ENCODE results near the gene GRM8.
"Not testable (repeated sequence)": the region's sequence is repeated elsewhere in the genome, so short reads cannot be mapped to it uniquely, and the experiment has no call there.

The GRM8 gene

DNA sequence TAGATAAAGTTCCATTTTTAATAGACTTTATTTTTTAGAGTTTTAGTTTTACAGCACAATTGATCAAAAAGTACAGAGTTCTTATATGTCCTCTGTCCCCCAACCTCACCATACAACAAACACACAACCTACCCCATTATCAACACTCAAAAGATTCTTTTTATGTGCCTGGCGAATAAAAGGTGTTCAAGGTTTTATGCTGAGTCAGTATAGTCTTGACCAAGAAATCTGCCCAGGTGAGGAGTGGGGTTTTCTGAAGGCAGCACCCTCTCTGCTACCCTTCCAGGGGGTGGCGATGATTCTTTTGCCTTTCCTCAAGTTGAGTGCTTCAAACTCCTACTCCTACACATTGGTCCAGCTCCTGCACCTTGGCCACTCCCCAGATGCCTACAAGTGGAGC lies 222.9 kb downstream of the GRM8 start:
- no peak for DNase-seq (ENCODE audit: low spot score)

DNA sequence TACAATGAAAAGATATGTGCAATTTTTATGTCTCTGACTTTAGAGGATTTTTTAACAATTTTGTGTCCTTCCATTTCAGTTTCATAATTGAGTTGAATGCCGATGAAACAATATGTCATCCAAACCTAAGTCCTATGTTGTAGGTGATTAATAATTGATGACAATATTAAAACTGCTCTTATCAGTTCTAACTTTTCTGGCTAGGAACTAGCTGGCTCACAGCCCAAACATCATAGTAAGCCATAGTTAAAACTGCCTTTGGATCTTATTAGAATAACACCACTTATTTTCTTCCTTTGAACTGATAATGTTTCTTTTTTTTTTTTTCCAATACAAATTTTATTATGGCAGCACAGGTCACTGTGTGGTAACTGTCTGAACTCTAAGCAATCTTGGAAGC lies 230.9 kb downstream of the GRM8 start:
- no peak for DNase-seq (ENCODE audit: low spot score)

DNA sequence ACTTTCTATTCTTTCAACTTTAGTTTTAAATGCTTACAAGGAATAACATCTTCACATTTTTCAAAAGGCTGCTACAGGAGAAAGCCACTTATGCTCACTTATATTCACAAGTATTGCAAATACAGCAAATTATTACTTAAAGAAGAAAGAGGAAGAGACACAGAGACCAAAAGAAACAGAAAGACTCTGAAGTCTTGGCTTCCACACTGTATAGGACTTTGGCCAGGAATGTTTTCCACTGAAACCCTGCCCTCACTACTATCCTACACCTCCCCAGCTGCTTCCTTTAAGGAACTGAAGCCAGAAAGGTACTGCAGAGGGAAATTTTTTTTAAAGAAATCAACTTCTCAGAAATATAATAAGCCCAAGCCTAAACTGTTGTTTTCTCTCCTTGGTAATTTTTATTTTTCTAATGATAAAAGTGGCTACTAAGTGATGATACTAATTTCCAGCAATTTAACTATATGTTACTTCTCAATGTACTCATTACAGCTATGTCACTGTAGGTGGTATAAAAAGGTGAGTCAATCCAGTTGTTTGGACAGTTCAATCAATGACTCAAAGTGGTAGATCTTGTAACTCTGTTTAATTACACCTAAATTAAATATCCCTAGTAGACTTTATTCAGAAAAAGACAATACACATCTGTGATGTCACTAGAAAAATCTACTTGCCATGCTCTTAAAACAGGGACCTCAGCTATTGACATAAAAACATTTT lies 231.6 kb downstream of the GRM8 start:
- DNase-seq (ENCODE audit: low spot score), result no peak

DNA sequence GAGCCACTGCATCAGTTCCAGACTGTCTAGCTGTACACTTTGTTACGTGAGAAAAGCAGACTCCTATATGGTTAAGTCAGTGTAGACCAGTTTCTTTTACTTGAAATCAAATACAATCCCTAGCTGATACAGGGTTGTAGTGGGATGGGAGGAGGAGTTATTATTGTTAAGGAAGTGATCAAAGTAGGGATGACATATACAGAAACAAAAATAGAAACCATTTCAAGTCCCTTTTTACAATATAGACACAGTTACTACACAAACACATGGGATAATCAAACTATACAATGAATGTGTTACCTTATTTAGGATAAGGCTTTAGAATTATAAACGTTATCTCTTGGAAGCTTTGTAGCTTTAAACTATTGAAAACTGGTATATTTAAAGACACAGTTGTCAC lies 233.9 kb downstream of the GRM8 start:
- no peak for DNase-seq (ENCODE audit: low spot score)

DNA sequence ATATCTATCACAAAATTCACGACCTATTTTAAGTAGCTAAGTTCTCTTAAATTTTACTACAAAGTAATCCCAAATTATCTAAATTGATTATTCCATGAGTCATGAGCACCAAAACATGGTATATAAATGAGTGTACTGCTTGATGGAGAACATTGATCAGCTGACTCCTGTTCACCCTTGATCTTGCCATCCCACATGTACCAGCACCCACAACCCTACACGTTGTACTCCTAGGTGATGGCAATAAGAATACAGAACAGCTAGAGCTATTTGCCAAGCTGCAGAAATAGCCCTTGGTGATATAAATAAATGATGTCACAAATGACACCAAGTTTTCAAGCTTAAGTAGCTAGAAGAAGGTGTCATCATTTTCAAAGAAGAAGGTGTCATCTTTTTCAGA lies 235.5 kb downstream of the GRM8 start:
- no peak for DNase-seq (ENCODE audit: low spot score)

DNA sequence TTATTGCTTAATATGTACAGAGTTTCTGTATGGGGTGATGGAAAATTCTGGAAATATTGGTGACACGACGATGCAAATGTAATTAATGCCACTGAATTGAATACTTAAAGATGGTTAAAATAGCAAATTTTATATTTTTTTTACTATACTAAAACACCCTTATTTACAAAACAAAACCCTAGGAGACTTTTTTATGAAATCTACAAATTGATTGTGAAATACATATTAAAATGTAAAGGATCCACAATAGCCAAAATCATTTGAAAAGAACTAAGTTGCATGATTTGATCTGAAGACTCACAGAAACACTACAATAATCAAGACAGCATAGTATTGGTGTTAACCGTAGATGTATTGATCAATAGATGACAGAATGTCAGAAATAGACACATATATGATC lies 252.0 kb downstream of the GRM8 start:
- no peak for DNase-seq (ENCODE audit: low spot score)

DNA sequence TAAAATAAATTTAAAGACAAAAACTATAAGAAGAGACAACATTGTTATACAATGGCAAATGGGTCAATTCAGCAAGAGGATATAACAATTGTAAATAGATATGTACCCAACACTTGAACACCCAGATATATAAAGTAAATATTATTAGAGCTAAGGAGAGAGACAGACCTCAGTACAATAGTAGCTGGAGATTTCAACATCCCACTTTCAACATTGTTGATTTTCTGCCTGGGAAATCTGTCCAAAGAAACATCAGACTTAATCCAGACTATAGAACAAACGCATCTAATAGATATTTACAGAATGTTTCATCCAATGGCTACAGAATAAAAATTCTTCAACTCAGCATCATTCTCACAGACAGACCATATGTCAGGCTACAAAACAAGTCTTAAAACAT lies 256.1 kb downstream of the GRM8 start:
- no peak for DNase-seq (ENCODE audit: low spot score)

DNA sequence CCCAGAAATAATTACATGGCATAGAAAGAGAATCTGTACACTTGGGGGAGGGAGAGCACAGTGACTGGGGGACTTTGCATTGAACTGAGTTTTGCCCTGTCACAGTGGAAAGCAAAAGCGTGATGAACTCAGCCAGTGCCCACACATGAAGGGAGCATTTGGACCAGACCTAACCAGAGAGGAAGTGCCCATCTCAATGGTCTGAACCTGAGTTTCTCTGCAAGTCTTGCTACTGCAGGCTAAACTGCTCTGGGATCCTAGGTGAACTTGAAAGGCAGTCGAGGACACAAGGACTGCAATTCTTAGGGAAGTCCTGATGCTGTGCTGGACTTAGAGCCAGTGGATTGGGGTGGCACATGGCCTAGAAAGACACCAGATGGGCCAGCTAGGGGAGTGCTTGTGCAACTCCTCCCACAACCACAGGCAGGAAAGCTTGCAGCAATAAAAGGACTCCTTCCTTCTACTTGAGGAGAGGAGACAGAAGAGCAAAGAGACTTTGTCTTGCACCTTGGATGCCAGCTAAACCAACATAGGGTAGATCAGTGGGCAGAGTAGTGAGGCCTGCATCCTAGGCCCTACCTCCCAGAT lies 259.0 kb downstream of the GRM8 start:
- no peak for DNase-seq (ENCODE audit: low spot score)

DNA sequence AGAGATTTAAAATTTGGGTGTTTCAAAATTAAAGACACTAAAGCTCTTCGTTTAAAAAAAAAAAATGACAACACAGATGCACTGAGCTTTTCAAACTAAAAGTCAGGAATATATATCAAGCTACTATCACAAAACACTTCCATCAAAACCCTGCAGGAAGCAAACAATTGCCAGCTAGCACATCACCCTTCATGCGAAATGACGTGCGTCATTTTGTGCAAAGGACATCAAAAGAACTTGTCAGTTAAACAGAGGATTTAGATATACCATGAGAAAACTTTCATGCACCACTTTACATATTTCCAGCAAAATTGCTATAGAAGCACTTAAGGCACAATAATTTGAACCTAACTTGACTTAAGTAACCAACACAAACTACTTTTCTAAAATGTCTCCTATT lies 264.7 kb downstream of the GRM8 start:
- DNase-seq (ENCODE audit: low spot score), result no peak

DNA sequence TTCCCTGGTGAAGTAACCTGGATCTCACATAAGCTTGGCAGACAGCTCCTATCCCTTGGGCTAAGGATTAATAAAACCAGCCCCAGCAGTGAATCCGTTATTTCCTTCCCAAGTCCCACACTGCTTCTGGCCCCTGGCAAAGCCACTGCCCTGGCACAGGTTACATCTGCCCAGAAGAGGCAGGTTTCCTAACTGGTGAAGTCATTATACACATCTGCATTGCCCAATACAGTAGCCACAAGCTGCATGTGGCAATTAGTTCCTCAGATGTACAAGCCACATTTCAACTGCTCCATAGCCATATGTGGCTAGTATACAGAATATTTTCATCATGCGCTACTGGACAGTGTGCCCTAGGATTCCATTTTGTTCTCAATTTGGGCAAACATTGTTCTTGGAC lies 273.0 kb downstream of the GRM8 start:
- DNase-seq (ENCODE audit: low spot score), result no peak

DNA sequence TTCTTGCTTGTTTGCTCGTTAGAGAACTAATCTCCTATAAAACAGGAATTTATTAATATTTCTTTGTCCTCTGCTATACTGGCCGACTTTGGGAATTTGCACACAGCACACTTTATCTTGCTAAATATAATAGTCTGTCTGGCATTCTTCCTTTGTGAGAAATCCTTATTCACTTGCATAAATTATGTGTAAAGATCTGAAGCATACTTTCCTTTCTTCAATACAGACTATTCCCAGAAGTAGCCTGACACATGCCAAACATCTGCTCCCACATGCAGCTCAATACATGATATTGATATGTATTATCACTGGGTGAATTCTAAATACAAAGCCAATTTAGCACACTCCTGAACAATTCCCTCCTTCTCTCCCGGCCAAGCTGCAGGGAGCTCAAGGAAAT lies 273.9 kb downstream of the GRM8 start:
- no peak for DNase-seq (ENCODE audit: low spot score)

DNA sequence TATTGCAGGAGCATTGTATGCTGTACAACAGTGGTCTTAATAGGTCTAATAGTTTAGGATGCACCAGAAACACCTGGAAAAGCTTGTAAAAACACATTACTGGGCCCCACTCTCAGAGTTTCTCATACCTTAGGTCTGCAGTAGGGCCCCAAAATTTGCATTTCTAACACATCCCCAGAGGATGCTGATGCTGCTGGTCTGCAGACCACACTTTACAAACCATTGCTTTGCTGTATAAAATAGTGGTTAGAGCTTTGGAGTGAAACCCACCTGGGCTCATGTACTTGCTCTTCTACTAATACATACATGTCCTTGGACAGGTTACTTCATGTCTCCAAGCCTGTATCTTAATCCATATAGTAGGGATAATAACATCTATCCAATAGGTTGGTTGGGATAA lies 279.7 kb downstream of the GRM8 start:
- no peak for DNase-seq (ENCODE audit: low spot score)

DNA sequence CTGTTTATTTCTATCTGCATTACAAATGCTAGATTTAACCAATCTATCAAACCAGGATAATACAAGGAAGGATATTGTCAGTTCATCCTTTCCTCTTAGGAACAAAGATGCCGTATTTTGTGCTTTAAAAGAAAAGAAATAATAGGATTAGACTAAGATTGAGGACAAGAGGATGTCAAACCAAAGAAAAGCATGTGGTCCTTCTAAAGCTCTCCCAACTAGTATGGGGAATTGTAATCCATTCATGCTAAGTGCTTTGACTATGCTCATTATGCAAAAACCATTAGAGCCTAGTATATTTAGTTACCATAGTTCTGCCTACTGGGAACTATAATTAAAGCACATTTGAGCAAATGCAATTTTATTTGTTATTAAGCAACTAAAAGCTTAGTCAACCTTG lies 280.2 kb downstream of the GRM8 start:
- no peak for DNase-seq (ENCODE audit: low spot score)

DNA sequence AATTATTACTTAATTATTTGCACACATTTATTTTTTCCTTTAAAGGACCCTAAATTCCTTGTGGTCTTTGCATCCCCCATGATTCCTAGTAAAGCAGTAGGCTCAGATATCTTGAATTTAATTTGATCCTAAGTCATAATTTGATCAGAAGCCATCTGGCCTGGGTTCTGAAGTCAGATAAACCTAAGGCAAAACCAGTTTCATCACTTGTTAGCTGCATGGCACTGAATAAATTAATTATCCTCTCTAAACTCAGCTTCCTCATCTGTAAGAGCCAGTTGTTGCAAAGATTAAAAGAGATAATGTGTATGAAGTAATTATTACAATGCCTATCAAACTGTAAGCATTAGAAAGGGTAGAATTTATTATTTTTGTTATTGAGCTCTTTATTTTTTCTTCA lies 293.1 kb downstream of the GRM8 start:
- DNase-seq (ENCODE audit: low spot score), result no peak

DNA sequence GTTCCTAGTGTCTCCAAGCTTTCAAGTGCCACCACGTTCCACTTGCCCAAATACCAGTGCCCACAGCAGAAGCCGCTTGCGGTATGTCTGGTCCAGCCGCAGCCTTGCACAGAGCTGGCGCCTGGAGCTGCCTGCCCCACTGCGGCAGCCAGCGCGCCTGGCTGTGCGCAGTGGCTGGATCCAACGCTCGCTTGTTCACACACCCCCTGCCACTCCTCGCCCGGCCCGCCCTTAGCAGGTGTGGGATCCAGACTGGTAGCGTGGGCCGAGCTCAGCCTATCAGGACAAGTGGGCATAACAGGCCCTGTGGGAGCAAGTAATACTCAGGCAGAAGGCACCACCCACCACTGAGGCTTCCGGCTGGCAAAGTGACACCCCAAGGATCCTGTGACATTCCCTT lies 294.4 kb downstream of the GRM8 start:
- DNase-seq (ENCODE audit: low spot score), result no peak

DNA sequence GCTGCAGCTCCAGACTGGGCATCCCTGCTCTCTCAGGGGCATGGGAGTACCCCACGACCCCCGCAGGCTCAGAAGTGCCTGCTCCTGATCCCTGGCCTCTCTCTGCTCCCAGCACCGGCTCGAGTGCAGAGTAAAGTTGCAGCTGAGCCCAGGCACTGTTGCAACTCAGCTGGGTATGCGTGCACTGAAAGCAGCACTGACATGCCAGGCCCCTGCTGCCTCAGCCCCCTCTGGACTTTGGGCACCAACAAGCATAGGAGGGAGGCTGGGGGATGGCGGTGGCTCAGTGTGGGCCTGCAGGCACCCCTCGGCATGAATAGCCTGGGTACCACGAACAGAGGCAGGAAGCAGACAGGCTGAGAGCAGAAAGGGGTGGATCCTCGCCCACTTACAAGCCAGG lies 295.3 kb downstream of the GRM8 start:
- DNase-seq (ENCODE audit: low spot score), result no peak

DNA sequence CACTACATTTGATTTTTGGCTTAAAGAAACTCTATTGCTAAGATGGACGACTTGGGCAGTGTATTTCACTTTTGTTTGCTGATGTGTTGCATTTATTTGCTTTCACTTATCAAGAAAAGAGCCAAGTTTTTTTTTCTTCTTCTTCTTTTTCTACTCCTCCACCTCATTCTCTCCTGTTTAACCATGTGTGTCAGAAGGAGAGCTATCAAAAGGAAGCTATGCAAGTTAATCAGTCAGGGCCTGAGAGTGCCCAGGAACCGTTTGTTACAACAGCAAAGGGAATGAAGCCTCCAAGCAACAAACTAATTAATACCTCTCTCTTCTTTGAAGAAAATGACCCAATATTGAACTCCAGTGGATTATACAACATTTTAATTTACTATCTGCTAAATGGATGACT lies 299.3 kb downstream of the GRM8 start:
- no peak for DNase-seq (ENCODE audit: low spot score)

DNA sequence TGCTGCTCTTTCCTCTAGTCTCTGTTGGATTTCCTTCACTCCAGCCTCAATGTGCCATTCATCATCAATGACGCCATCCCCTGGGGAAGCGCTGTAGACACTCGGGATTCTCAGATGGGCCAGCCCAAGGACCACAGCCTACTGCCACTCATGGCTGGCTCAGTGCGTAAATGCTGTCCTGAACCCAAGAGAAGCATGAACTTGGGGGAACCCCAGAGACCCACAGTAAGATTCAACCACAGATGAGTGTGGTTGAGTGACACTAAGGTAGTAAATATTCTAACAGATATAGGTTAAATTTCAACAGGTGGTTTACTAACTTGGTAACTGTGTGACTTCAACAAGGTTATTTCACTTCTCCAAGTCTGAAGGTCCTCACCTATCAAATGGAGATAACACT lies 304.1 kb downstream of the GRM8 start:
- DNase-seq (ENCODE audit: low spot score), result no peak

DNA sequence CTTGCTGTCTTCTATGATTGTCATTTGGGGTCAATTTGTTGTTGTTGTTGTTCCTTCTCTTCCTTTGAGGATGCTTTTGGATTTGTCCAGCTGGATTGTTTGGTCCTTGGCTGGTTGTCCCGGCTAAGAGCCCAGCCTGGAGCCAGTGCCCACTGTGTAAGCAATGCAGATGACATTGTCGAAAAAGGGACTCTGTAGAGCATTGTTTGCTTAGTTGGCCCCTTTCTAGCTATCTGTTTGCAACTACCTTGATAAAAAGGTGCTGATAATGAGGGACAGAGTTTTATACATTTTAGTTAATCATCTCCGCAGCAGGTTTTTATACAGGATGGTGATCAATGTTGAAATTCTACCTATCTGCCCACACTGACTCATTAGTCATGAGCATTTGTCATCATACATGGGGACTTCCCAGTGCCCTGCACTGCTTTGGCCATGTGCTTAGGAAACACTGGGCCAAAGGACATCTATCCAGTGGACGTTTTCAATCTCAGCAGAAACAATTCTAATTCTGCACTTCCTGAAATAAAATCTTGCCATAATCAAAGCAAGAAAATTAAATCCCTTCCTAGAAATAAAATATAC lies 311.9 kb downstream of the GRM8 start:
- DNase-seq (ENCODE audit: low spot score), result no peak

DNA sequence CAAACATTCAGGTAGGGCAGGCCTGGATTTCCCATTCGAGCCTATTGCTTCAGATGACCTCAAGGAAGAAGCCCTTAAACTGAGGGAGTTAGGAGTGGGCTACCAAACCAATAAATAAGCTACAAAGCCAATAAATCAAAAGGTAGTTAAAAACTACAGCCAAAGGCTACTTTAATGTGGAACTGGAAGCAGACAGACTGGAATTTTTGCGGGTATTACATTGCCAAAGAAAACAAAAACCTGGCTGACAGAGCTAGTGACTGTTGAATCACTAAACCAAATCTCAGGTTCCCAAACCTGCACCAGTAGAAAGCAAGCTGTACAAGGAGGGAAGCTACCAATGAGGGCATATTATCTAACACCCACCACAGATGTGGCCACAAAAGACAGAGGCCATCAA lies 315.6 kb downstream of the GRM8 start:
- no peak for DNase-seq (ENCODE audit: low spot score)

DNA sequence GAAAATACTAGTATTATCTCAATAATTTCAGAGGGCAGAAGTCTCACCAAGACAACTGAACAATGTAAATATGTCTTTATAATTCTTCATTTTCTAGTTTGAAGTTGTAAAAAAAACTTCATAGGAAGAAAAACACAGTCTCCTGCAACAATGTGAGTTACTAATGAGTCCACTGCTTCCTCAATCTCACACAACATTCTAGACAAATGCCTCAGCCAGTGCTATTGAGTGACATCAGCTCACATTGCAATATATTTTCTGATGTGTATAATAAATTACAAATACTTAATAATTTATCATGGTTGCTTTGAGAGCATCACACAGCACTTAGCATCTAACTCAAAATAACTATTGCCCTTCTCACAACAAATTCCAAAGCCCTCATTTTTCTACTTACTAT lies 321.2 kb downstream of the GRM8 start:
- no peak for DNase-seq (ENCODE audit: low spot score)

DNA sequence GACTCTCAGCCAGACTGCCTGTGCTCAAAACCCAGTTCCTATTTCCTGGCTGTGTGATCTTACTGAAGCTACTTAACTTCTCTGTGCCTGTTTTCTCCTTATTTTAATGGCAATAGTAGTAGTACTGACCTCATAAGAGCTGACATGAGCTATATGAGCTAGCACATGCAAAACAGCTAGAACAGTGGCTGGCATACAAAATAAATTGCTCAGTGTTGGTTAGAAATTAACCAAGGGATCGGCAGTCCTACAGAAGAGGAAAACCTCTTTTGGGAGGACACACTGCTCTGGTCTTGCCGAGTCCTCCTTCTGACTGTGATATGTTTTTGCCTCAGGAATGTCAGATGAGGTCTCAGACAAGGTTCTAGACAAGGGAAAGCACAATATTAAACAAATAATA lies 322.6 kb downstream of the GRM8 start:
- DNase-seq (ENCODE audit: low spot score), result no peak

DNA sequence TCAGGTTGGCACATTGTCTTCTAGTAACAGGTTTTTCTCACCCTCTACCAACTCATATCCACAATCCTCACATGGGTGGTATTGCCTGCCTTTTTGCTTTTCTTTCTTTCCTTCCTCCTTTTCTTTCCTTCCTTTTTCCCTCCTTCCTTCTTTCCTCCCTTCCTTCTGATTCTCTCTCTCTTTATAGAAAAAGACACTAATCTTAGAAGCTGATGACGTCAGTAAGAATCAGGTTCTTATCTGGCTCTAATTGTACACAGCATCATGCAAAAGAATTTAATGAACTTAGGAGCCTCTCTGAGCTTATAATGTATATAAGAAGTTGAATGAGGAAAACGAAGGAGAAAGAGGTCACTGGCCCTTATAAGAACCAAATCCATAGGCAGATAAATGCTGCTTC lies 328.3 kb downstream of the GRM8 start:
- DNase-seq (ENCODE audit: low spot score), result no peak

DNA sequence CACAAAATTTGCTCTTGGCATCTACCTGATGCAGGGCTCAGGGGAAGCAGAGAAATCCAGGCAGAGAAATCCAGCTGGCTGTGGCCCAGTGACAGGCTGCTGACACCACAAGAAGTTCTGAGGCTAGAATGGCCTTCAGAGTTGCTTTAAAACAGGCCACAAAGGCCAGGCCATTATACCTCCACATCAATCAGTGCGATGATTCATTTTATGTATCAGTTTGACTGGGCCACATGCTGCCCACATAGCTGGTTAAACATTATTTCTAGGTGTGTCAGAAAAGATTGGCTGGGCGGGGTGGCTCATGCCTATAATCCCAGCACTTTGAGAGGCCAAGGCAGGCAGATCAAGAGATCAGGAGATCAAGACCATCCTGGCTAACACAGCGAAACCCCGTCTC lies 341.1 kb downstream of the GRM8 start:
- DNase-seq (ENCODE audit: low spot score), result not testable (repeated sequence)
